Endothelial cell of umbilical vein (primary cell): ENCODE measurements around the gene DDX46. TPM values are rescaled to one million over a fixed set of nuclear protein-coding genes. Genes with fewer than 3 reads are reported as not detected.

Experiments
- BruUV-seq: library from RNA; stranded (reverse); fragments of 400-500 nt; replicated peaks from 2 replicates; lab custom pipeline; 2021; lab: Mats Ljungman, UMichigan
- CTCF ChIA-PET: fragments of 300-600, 350-600 bp; sonication (Branson Sonifier 250); formaldehyde crosslinking; loops from one replicate; lab custom pipeline; 2021; ENCODE audit warnings: antibody characterized with exemption, inconsistent platforms; lab: Charles Lee
- POLR2A ChIA-PET: fragments of 300-600, 350-600 bp; sonication (Branson Sonifier 250); formaldehyde crosslinking; loops from one replicate; lab custom pipeline; 2021; ENCODE audit warnings: antibody characterized with exemption, inconsistent platforms; lab: Charles Lee
- DNase-seq: peaks from one replicate; pipeline ENCODE4 v3.0.0-alpha.2; 2011; ENCODE audit warnings: low read depth, low spot score
- FAIRE-seq: peaks from 2 replicates; lab custom pipeline; 2011; peaks lifted over from hg19 to GRCh38; lab: Jason Lieb, UNC
- H2AFZ ChIP-seq: 2 replicates; pipeline ENCODE4 v1.6.0; 2012; ENCODE audit warnings: low read depth, low read length, control low read depth, inconsistent platforms
- H3K27ac ChIP-seq: 2 replicates; pipeline ENCODE4 v1.5.1; 2011; ENCODE audit warnings: low read depth, mild to moderate bottlenecking, control low read depth, low read length, moderate library complexity; ENCODE audit not compliant: insufficient read depth
- H3K27me3 ChIP-seq, 2 experiments: 2 replicates each; pipeline versions ENCODE4 v1.6.0 to v1.6.1; 2011; ENCODE audit warnings: low read length in 2 of 2, mixed read lengths in 1 of 2; ENCODE audit not compliant: control insufficient read depth in 2 of 2, insufficient read depth in 2 of 2
- H3K36me3 ChIP-seq, 2 experiments: 2 replicates in 1 of 2; 3 replicates in 1 of 2; pipeline ENCODE4 v1.5.1; 2011; ENCODE audit warnings: low read length in 2 of 2, mild to moderate bottlenecking in 1 of 2, moderate library complexity in 1 of 2; ENCODE audit not compliant: control insufficient read depth in 2 of 2, insufficient read depth in 2 of 2; ENCODE audit errors: extremely low read depth in 1 of 2
- H3K4me1 ChIP-seq: 3 replicates; pipeline ENCODE4 v1.5.1; 2011; ENCODE audit warnings: mild to moderate bottlenecking, low read length; ENCODE audit not compliant: control insufficient read depth, insufficient read depth; ENCODE audit errors: extremely low read depth
- H3K4me2 ChIP-seq: 2 replicates; pipeline ENCODE4 v1.6.1; 2011; ENCODE audit warnings: low read length, control low read depth, mixed read lengths; ENCODE audit not compliant: insufficient read depth
- H3K4me3 ChIP-seq, 3 experiments: fragments of 200-600 bp in 1 of 3; sonication (generic), shearing (Covaris generic) in 1 of 3; replicated peaks in 1 of 3; 2 replicates each; pipeline ENCODE4 v1.5.1; 2011 to 2016; ENCODE audit warnings: control low read depth in 3 of 3, low read length in 3 of 3, mild to moderate bottlenecking in 2 of 3, inconsistent platforms in 1 of 3, low read depth in 1 of 3, moderate library complexity in 1 of 3; ENCODE audit not compliant: insufficient read depth in 1 of 3
- H3K79me2 ChIP-seq: 2 replicates; pipeline ENCODE4 v1.6.0; 2012; ENCODE audit warnings: low read length, inconsistent platforms; ENCODE audit not compliant: control insufficient read depth, insufficient read depth
- H3K9ac ChIP-seq: replicated peaks from 2 replicates; pipeline ENCODE3; 2011; ENCODE audit warnings: low read length, control low read depth; ENCODE audit not compliant: insufficient read depth; ENCODE audit errors: extremely low read depth
- H3K9me1 ChIP-seq: replicated peaks from 3 replicates; pipeline ENCODE4 v1.6.0; 2011; ENCODE audit warnings: mild to moderate bottlenecking, low read length; ENCODE audit not compliant: control insufficient read depth, insufficient read depth; ENCODE audit errors: extremely low read depth
- H3K9me3 ChIP-seq: replicated peaks from 2 replicates; pipeline ENCODE4 v1.5.1; 2012; ENCODE audit warnings: low read length, inconsistent platforms; ENCODE audit not compliant: control insufficient read depth, insufficient read depth
- H4K20me1 ChIP-seq: replicated peaks from 2 replicates; pipeline ENCODE3; 2011; ENCODE audit warnings: mild to moderate bottlenecking, low read length; ENCODE audit not compliant: control insufficient read depth, insufficient read depth; ENCODE audit errors: extremely low read depth
- CTCF ChIP-seq, 2 donors: IDR thresholded peaks; 1 replicate in 1 of 2; 2 replicates in 1 of 2; pipeline ENCODE4 v1.5.1; 2011; ENCODE audit warnings: low read length in 2 of 2, mild to moderate bottlenecking in 2 of 2, moderate library complexity in 2 of 2, control low read depth in 1 of 2, inconsistent platforms in 1 of 2, low read depth in 1 of 2; ENCODE audit not compliant: insufficient read depth in 1 of 2; ENCODE audit errors: extremely low read depth in 1 of 2
- EZH2 ChIP-seq: IDR thresholded peaks from 2 replicates; pipeline ENCODE4 v1.6.1; 2012; ENCODE audit warnings: borderline replicate concordance, low read depth, mild to moderate bottlenecking, moderate library complexity, low read length, inconsistent platforms; ENCODE audit not compliant: severe bottlenecking
- FOS ChIP-seq: IDR thresholded peaks from 2 replicates; pipeline ENCODE4 v1.6.1; 2011; ENCODE audit warnings: mild to moderate bottlenecking, low read length, moderate library complexity, borderline replicate concordance; ENCODE audit not compliant: insufficient read depth
- GATA2 ChIP-seq: IDR thresholded peaks from 2 replicates; pipeline ENCODE4 v1.7.0; 2011; ENCODE audit warnings: low read depth, mild to moderate bottlenecking, moderate library complexity, mixed read lengths, low read length; ENCODE audit not compliant: insufficient read length, insufficient read depth
- JUN ChIP-seq: IDR thresholded peaks from 2 replicates; pipeline ENCODE4 v1.6.1; 2011; ENCODE audit warnings: borderline replicate concordance, low read depth; ENCODE audit not compliant: insufficient read length, insufficient read depth
- MAX ChIP-seq: IDR thresholded peaks from 2 replicates; pipeline ENCODE4 v1.6.1; 2011; ENCODE audit not compliant: insufficient read depth, insufficient read length
- MYC ChIP-seq: IDR thresholded peaks from one replicate; pipeline ENCODE4 v1.6.1; 2011; ENCODE audit warnings: mild to moderate bottlenecking, low read depth, low read length
- POLR2A ChIP-seq: IDR thresholded peaks from 2 replicates; pipeline ENCODE4 v1.6.1; 2012; ENCODE audit warnings: low read depth, mild to moderate bottlenecking, control low read depth, low read length
- POLR2AphosphoS5 ChIP-seq: IDR thresholded peaks from 2 replicates; pipeline ENCODE4 v1.6.1; 2012; ENCODE audit warnings: low read depth, mild to moderate bottlenecking, control low read depth, low read length, moderate library complexity; ENCODE audit not compliant: insufficient read depth
- dilution Hi-C: fragments of 300-500 bp; cut with MboI; formaldehyde crosslinking; loops from one replicate; pipeline ENCODE4 v1.15.0; 2019; ENCODE audit warnings: low sequenced_read_pairs; ENCODE audit not compliant: extremely low pct_ligation_motif_present
- intact Hi-C: fragments of 100-400 bp; cut with micrococcal nuclease; formaldehyde crosslinking; loops from one replicate; pipeline ENCODE4 v1.10.0; 2022
- polyA plus RNA-seq, 4 experiments: library from polyadenylated mRNA; depleted of rRNA in 3 of 4; stranded (reverse) in 3 of 4; unstranded in 1 of 4; fragments of >200 nt; gene quantifications; 2 replicates each; pipeline versions ENCODE4 v1.2.1 to v1.2.3, GENCODE V29; 2011 to 2012; ENCODE audit warnings: missing spikeins in 1 of 4
- total RNA-seq: library from RNA; stranded (reverse); gene quantifications from 2 replicates; pipeline ENCODE4 v1.2.3, GENCODE V29; 2021

Gene DDX46
- total and polyA plus RNA-seq, 2 donors (not counting 3 experiments of a cell fraction or from before 2014, with no cell fraction given): 16.0 to 65.2 TPM

- H3K36me3 ChIP-seq: peaks cover 0 to 2% of the 10 kb centered on the region in 2 experiments
- BruUV-seq: no TSS peak
- ChIA-PET CTCF (interaction anchor here (1.2 to 1.4 kb wide), 2 partner anchors 11 to 64 kb away, joined by 3 to 6 read pairs; partner anchors contain the start of gene PCBD2), POLR2A (interaction anchor here (0.6 kb wide), 1 partner anchor 210 kb away, joined by 9 read pairs; no protein-coding TSS in a partner anchor)
- H3K4me3 ChIP-seq: no peak overlapping the region
- no peak overlapping the region for H3K4me2 ChIP-seq
- no peak overlapping the region for H2AFZ ChIP-seq
- DNase-seq (no peak), FAIRE-seq (no peak)
- H3K4me1 ChIP-seq: peaks cover 18% of the 10 kb centered on the region
- H3K9me1 ChIP-seq: no peaks in the 10 kb centered on the region
- H4K20me1 ChIP-seq: no peaks in the 10 kb centered on the region
- H3K79me2 ChIP-seq: no peaks in the 10 kb centered on the region
- H3K9ac ChIP-seq: no peak overlapping the region
- H3K27me3 ChIP-seq: no peaks in the 10 kb centered on the region
- intact Hi-C loops: no loop called here
- no peaks in the 10 kb centered on the region for H3K9me3 ChIP-seq
- dilution Hi-C loops: no loop called here
- TF ChIP-seq GATA2 (no peak), FOS (no peak), JUN (no peak), MAX (no peak), POLR2AphosphoS5 (no peak), EZH2 (no peak), CTCF (IDR thresholded peaks at IDR 0.05; ENCODE audit: extremely low read depth in 1 of 2, insufficient read depth in 1 of 2, low read depth in 1 of 2, low read length in 2 of 2) (no peak), POLR2A (no peak), MYC (no peak)
- no peak overlapping the region for H3K27ac ChIP-seq
These were observed 82.2 kb downstream of the DDX46 start for GRCh38 chr5:134840811-134841210.
